GM19467 (cell line): ENCODE data around the gene CABP1.

ENCODE experiments used
- ATAC-seq: cut with Tn5 transposase; IDR thresholded peaks from one replicate; pipeline ENCODE4 v1.9.1; 2021; ENCODE audit warnings: mild to moderate bottlenecking, moderate library complexity; ENCODE audit not compliant: unreplicated experiment

Gene CABP1

DNA sequence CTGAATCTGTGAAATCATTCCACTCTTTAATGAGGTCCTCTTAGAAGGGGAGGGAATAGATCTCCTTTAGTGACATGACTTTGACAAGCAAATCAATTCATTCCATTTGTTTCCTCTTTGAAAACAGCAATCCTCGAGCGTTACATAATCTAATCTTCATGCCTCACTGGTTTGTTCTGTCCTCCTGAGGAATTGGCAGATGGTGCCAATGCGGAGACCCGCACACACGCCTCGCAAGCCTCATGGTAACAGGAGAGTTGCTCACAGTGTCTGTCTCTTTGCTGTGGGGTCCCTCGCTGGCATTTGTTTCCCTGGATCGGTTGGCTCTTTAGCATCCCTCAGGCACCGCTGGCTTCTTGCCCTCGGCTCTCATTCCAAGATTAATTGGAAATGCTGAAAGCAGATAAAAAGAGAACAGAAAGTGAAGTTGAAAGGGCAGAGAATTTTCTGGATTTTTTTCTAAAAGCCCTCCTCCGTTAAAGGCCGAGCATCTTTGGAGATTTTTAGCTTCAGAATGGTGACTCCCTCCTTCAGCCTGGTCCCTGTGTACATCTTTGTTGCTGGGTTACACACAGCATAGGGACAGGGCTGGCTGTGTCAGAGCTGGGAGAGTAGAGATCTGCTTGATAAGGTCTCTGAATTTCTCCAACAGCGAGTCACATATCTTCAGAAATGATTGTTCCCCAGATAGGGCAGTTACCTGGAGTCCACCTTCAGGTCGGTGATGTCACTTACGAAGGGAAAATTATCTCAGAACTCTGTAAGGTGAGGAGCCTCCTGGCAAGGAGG, 10.1 kb upstream of the CABP1 start:
- no peak for ATAC-seq

DNA sequence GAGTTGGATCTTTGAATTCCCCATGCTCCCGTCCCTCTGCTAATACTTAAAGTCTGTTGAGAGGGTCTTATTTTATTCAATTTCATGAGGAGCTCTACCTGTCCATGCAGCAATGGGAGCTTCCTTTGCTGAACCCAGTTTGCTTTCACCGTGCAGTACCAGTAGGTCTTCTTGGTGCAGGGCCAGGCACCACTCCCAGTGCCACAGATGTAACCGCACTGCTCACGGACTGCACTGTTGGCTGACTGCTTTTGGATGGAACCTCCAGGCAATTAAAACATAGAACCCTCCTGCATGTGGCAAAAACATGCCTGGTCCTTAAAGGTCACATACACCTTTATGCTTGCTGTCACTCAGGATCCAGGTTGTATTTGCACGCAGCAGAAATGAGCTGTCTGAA, 9.3 kb upstream of the CABP1 start:
- ATAC-seq, result no peak

DNA sequence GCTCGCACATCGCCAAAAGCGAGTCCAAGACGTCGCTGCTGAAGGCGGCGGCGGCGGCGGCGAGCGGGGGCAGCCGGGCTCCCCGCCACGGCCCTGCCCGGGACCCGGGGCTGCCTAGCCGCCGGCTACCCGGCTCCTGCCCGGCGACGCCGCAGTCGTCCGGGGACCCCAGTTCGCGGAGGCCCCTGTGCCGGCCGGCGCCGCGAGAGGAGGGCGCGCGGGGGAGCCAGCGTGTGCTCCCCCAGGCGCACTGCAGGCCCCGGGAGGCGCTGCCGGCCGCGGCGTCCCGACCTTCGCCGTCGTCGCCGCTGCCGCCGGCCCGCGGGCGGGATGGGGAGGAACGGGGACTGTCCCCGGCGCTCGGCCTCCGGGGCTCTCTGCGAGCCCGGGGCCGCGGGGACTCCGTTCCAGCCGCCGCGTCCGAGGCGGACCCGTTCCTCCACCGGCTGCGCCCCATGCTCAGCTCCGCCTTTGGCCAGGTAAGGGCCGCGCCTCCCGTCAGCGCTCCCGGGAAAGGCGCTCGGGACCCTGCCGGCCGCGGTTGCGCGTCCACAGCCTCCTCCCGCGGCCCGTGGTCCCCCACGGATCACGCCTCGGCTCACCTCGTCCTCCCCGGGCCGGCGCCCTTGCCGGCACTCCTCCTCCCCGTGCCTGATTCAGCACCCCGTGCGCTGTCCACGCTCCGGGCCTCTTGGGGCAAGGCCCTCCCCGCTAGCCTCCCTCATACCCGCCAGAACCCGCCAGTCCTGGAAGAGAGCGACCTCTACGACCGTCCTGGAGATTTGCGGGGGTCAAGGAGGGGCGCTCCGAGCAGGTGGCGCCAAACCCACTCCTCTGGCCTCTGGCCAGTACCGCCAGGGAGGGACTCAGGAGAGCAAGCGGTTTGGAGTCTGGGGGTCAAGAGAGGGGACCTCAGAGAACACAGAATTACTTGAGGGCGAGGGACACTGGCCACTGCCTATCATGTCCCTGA, 721 bp downstream of the CABP1 start:
- peak; percentile 41 for ATAC-seq

- ATAC-seq, result no peak
Observed at GRCh38 chr12:120642121-120642520, 1.7 kb downstream of the CABP1 start.

- ATAC-seq, result no peak
Observed at GRCh38 chr12:120642826-120643225, 2.4 kb downstream of the CABP1 start.

GRCh38 chr12:120643574-120643973, 3.1 kb downstream of the CABP1 start:
- ATAC-seq, result no peak

GRCh38 chr12:120646044-120646443, 5.6 kb downstream of the CABP1 start:
- no peak for ATAC-seq

- no peak for ATAC-seq
Observed at GRCh38 chr12:120647375-120647755, 6.9 kb downstream of the CABP1 start.

DNA sequence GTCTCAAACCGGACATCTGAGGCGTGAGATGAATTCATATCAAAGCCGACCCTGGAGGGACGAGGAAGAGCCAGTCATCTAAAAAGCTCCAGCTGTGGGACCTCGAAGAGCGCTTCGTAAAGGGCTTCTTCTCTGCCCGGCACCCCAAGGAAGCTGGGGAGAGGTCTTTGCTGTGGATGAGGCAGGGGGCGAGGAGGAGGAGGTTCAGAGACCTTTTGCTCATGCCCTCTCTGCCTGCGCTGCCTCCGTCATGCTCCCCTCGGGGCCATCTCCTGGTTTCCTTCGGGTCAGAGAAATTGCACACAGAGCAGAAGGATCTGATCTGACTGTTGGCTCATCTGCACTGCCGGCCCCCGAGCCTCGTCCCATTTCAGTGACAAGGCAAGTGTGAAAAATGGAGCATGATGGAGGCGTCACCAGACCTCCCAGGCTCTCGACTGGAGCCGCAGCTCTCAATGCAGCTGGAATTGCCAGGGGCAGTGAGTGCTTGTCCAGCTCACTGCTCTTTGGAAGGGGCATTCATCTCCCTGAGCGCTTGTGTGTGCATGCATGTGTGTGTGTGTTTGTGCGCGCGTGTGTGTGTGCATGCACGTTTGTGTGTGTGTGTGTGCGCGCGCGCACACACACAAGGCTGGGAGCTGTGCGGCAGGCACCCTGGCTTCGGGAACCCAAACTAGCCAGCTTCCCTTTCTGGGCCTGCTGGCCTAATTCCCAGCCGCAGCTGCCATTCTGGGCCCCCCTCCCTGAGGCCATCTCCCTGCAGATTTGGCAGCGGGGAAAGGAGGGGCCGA, 9.2 kb downstream of the CABP1 start:
- no peak for ATAC-seq

- ATAC-seq, result no peak
Observed at GRCh38 chr12:120650233-120650690, 9.8 kb downstream of the CABP1 start.

DNA sequence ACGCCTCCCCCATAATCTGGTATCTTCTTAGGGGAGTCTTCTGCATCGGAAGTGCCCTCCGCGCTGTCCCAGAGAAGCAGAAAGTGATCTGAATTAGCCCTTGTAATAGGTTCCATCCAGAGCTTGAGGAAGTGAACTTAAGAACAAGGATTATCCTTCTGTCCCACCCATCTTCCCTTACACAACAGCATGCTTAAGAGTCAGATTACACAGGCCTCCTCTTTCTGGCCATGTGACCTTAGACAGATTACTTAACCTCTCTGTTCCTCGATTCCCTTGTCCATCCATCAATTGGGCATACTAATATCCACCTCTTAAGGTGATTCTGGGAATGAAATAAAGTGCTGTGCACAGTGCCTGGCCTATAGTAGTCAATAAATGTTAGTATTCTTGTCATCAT, 11.4 kb downstream of the CABP1 start:
- no peak for ATAC-seq

DNA sequence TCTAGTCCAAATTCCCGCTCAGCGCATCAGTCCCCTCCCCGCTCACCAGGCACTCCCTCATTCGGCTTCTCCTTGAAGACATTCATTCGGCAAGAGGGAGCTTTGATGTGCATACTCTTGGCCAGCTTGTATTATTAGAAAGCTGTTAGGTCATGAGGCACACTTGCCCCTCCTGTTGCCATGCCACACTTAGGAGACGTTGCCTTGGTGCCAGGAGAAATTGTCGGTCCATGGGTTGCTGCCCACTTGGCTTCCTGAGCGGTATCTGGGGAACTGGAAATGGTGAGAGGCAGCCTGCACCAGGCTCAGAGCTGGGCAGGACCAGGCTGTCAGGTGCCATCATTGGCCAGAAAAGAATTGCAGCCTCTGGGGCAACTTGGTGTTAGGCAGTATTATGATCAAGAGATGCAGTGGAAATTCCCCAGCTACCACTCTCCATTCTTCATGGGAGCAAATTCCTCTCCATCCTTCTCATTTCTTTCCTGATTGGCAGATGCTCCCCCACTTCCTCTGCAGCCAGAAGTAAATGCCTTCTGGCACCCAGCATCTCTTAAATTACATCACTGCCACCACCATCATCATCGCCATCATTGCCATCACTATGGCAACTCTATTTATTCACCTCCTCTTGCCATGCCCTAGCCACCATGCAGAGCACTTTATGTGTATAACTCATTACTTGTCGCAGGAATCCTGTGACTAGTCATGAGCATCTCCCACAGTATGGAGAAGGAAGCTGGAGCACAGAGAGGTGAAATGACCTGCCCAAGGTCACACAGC, 12.4 kb downstream of the CABP1 start:
- ATAC-seq, result no peak

DNA sequence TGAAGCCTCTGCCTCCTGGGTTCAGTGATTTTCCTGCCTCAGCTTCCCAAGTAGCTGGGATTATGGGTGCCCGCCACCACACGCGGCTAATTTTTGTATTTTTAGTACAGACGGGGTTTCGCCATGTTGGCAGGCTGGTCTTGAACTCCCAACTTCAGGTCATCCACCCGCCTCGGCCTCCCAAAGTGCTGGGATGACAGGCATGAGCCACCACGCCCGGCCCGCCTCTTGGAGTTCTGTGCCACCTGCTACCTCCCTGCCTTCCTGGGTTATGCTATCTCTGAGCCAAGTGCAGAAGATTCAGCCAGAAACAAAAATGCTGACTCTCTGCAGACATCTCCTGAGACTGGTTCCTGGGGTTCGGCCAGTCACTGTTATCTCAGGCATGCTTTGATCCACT, 13.2 kb downstream of the CABP1 start:
- ATAC-seq, result no peak

- no peak for ATAC-seq
Observed at GRCh38 chr12:120654656-120655055, 14.2 kb downstream of the CABP1 start.

- ATAC-seq, result no peak
Observed at GRCh38 chr12:120656008-120656407, 15.6 kb downstream of the CABP1 start.

DNA sequence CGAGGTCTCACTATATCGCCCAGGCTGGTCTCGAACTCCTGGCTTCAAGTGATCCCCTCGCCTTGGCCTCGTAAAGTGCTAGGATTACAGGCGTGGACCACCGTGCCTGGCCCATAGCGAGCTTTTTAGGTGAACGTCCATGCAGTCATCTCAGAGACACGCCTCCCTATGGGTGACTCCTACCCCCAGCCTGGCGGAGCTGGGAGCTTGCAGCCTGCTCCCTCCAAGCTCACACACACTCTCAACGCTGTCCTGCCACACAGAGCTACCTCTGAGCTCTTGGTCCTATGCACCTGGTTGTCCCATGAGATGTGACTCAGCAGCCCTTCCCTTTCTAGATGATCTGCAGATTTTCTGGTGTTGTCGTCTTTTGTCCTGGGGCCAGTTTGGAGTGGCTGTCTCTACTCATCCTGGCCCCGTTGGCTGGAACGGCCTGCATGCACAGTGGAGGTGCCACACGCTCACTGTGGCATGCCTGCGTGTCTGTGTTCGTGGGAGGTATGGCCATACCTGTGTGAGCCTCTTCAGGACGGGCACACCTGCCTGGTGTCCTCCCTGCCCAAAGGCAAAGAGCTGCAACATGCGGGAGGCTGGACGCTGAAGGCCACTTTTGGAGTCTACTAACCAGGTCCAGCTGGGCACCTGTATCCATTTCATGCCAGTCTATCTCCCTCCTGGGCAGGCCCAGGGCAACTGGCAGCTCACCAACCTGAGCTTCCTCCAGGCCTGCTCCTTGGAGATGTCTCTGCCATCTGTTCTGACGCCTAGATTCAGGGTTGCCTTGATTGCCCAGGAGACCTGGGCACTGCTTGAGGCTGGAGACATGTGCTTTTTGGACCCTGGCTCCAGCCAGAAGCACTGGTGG, 18.1 kb downstream of the CABP1 start:
- no peak for ATAC-seq

DNA sequence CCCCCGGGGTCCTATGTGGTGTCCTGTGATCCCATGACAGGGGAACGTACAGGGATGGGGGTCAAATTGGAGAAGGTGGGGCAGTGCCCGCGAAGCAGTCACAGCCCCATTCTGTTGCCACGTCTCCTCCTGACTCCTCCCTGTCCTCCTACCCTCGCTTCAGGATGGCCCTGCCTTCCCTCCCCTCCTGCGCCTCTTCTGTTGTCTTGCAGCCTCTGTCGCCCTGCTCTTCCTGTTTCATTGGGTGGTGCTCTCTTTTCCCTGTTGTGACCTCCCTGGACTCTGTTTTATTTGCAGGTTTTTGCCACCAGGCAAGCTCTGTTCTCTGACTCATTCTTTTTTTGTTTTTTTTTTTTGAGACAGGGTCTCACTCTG, 18.7 kb downstream of the CABP1 start:
- ATAC-seq, result no peak

GRCh38 chr12:120661432-120661831, 21.0 kb downstream of the CABP1 start:
- no peak for ATAC-seq

DNA sequence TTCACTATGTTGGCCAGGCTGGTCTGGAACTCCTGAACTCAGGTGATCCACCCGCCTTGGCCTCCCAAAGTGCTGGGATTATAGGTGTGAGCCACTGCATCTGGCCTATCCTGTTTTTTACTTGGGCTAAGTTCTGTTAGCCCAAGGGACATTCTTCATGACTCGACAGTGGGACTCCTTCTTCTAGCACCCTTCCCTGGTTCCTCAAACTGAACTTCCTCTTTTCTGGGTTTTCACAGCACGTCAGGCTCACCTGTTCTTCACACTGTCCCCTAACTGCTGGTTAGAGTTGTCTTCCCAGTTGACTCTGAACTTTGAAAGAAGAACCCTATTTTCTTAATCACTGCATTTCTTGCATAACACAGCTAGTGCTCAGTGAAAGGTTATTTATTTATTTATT, 22.5 kb downstream of the CABP1 start:
- ATAC-seq, result peak; percentile 54
